ENCODE results near the gene SPEF1. TPM values are rescaled to one million over a fixed set of nuclear protein-coding genes. Genes with fewer than 3 reads are reported as not detected.

The SPEF1 gene
- total RNA-seq, 4 donors from 2014 or later = not detected

DNA sequence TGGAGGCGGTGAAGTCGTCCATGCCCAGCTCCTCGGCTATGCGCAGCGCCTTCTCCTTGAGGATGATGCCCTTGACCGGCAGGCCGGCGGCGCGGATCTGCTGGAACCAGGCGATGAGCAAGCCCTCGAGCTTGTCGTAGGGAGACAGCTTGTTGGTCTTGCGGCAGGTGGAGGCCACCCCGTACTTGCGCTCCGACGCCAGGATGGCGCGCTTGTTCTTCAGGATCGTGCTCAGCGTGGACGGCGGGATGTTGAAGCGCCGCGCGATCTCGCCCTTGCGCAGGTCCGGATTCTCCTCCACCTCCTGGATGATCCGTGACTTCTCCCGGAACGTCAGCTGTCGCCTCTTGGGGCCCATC is 4.9 kb upstream of the SPEF1 start:
- Histone ChIP-seq H3K4me3 (peak overlapping the region; percentile 66), H3K4me1 (peaks cover 67% of the 10 kb centered on the region), H3K27ac (peak overlapping the region; percentile 86), H3K27me3 (no peaks in the 10 kb centered on the region), H3K36me3 (peaks cover 3% of the 10 kb centered on the region), H3K9me3 (no peaks in the 10 kb centered on the region)
- no CpG with 5 or more reads among the region's 35 CpGs for WGBS
- DNase-seq (ENCODE audit: low spot score in 2 of 2) = peak; percentile 79 to 83
- TF ChIP-seq, protein P1, sequence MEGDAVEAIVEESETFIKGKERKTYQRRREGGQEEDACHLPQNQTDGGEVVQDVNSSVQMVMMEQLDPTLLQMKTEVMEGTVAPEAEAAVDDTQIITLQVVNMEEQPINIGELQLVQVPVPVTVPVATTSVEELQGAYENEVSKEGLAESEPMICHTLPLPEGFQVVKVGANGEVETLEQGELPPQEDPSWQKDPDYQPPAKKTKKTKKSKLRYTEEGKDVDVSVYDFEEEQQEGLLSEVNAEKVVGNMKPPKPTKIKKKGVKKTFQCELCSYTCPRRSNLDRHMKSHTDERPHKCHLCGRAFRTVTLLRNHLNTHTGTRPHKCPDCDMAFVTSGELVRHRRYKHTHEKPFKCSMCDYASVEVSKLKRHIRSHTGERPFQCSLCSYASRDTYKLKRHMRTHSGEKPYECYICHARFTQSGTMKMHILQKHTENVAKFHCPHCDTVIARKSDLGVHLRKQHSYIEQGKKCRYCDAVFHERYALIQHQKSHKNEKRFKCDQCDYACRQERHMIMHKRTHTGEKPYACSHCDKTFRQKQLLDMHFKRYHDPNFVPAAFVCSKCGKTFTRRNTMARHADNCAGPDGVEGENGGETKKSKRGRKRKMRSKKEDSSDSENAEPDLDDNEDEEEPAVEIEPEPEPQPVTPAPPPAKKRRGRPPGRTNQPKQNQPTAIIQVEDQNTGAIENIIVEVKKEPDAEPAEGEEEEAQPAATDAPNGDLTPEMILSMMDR (IDR thresholded peaks at IDR 0.05) = no peak
- TF ChIP-seq POLR2AphosphoS5 (IDR thresholded peaks at IDR 0.05) = peak in 1 of 3 donors; percentile 43

DNA sequence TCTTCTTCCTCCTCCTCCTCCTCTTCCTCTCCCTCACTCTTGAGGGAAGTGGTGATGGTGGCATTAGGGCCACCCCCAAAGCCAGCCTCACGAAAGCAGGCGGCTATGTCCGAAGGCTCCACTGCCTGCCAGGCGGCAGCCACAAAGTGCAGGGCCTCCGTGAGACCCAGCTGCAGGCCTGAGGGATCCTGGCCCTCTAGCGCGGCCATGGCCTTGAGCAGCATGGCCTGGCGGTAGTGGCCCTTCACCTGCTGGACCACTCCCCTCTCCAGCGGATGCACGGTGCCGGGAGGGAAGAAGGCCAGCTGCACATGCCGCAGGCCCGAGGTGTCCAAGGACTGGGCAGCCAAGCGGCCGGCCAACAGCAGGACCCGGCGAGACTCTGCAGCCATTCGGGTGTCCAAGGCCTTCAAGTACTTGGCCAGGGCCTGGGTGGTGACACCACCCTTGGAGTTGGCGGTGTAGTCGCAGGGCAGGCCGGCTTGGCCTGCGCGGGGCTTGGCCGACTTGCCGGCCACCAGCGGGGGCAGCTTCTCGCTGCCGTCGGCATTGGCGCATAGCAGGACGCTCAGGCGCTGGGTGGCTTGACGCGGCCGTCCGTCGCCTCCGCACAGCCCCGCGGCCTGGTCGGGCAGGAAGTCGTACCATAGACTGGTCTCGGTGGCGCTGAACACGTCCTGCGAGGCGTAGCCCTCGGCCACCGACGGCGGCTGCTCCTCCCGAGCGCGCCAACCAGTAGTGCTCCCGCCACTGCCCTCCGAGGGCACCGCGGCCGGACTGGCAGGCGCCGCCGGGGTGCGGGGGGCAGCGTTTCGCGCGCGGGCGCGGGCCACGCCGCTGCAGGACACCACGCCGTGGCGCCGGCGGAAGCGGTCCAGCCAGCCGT is 4.2 kb upstream of the SPEF1 start:
- Histone ChIP-seq H3K4me1 (peaks cover 72% of the 10 kb centered on the region), H3K9me3 (no peaks in the 10 kb centered on the region), H3K27me3 (no peaks in the 10 kb centered on the region), H3K4me3 (peak overlapping the region; percentile 66), H3K36me3 (peaks cover 3% of the 10 kb centered on the region), H3K27ac (peak overlapping the region; percentile 86)
- DNase-seq (ENCODE audit: low spot score in 2 of 2) = peak in 1 of 2 donors; percentile 72
- WGBS = 38% methylated on average over 6 of the region's 79 CpGs
- no peak for TF ChIP-seq EP300 (IDR thresholded peaks at IDR 0.05)
- TF ChIP-seq, protein P1 (IDR thresholded peaks at IDR 0.05) = no peak
- no peak for TF ChIP-seq POLR2AphosphoS5 (IDR thresholded peaks at IDR 0.05)
- no peak for TF ChIP-seq POLR2A (IDR thresholded peaks at IDR 0.05)

DNA sequence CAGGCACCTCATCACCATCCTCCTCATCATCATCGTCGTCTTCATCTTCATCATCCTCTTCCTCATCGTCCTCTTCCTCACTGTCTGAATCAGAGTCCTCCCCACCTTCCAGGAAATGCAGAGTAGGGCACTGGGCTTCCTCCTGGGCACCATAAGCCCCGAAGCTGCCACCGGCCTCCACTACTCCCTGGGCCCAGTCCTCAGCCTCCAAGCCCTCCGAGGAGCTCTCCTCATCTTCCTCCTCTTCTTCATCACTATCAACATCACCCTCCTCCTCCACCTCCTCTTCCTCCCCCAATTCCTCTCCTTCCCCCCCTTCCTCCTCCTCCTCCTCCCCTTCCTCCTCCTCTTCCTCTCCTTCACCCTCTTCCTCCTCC is 3.6 kb upstream of the SPEF1 start:
- peaks cover 72% of the 10 kb centered on the region for H3K4me1 ChIP-seq
- no peaks in the 10 kb centered on the region for H3K9me3 ChIP-seq
- peak overlapping the region; percentile 66 for H3K4me3 ChIP-seq
- no peaks in the 10 kb centered on the region for H3K27me3 ChIP-seq
- 63% methylated on average over 6 of the region's 6 CpGs for WGBS
- no peak for DNase-seq (ENCODE audit: low spot score in 2 of 2)
- H3K36me3 ChIP-seq = peaks cover 3% of the 10 kb centered on the region
- TF ChIP-seq POLR2A (IDR thresholded peaks at IDR 0.05) (no peak), EP300 (IDR thresholded peaks at IDR 0.05) (no peak), POLR2AphosphoS5 (IDR thresholded peaks at IDR 0.05) (no peak)
- TF ChIP-seq, protein P1 (IDR thresholded peaks at IDR 0.05) = no peak
- H3K27ac ChIP-seq = peak overlapping the region; percentile 86

DNA sequence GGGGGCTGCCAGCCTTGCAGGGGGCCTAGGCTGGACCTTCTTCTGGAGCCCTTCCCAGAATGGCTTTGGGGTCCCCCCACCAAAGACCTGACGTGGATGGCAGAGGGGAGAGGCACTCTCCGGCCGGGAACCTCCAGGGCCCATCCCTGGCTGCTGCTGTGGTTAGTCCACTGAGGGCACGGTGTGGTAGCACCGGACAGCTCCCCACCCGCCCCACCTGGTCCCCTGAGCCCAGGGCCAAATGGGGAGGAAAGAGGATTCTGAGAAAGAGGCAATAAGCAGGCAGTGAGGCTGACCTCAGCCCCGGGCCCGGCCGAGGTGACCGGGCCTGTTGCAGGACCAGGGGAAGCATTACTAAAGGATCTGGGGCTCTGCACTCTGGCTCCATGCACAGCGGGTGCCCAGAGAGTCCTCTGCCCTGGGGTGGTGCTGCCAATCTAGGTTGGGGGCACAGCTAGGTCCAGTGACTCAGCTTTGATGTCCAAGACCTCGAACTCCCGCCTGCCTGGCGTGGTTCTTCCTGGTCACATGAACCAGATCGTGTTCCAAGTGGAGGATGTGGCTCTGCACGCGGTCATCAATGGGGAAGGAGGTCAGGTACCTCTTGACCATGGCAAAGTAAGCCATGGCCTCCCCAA is 3.1 kb upstream of the SPEF1 start:
- peaks cover 3% of the 10 kb centered on the region for H3K36me3 ChIP-seq
- TF ChIP-seq POLR2AphosphoS5 (IDR thresholded peaks at IDR 0.05) = no peak
- TF ChIP-seq, protein P1 (IDR thresholded peaks at IDR 0.05) = no peak
- no peak for TF ChIP-seq POLR2A (IDR thresholded peaks at IDR 0.05)
- no peak for TF ChIP-seq EP300 (IDR thresholded peaks at IDR 0.05)
- peak overlapping the region; percentile 66 for H3K4me3 ChIP-seq
- peak overlapping the region; percentile 62 for H3K27ac ChIP-seq
- no peak for DNase-seq (ENCODE audit: low spot score in 2 of 2)
- WGBS = 44% methylated on average over 6 of the region's 17 CpGs
- H3K9me3 ChIP-seq = no peaks in the 10 kb centered on the region
- peaks cover 72% of the 10 kb centered on the region for H3K4me1 ChIP-seq
- H3K27me3 ChIP-seq = no peaks in the 10 kb centered on the region

DNA sequence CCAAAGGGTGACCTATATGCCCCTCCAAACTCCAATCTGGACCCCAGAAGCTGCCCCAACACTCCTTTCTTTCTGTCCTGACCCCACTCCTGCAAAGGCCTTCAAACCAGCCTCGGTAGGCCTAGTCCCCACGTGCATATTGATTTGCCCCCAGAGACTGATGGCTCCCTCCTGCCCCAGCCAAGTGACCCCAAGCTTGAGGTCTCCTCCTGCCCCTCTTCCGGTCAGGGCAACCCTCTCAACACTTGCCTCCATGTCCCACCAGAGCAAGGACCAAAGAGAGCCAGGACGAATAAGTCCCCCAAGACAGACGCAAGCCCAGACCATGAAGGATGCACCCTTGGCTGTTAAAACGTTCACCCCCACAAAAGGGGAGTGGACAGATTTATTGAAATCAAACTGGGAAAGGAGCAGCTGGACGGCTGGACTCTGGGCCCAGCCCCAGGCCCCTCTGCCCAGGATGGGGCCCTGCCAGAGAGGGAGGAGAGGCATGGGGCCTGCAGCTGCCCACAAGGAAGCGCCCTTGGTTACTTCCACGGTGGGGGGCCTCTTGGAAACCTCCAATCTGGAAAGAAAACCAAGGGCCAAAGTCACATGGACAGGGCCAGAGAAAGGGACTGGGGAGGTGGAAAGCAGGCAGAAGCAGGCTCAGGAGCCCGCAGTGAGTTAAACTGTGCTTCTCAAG is 2.4 kb upstream of the SPEF1 start:
- Histone ChIP-seq H3K36me3 (peaks cover 3% of the 10 kb centered on the region), H3K27ac (peak overlapping the region; percentile 62), H3K9me3 (no peaks in the 10 kb centered on the region), H3K4me1 (peaks cover 72% of the 10 kb centered on the region), H3K4me3 (peak overlapping the region; percentile 66), H3K27me3 (no peaks in the 10 kb centered on the region)
- 63% methylated on average over 10 of the region's 10 CpGs for WGBS
- DNase-seq (ENCODE audit: low spot score in 2 of 2) = no peak
- TF ChIP-seq POLR2A (IDR thresholded peaks at IDR 0.05) (no peak), EP300 (IDR thresholded peaks at IDR 0.05) (no peak), POLR2AphosphoS5 (IDR thresholded peaks at IDR 0.05) (no peak)
- TF ChIP-seq, protein P1 (IDR thresholded peaks at IDR 0.05) = no peak

All from suprapubic skin (tissue), 4 donors.